Endothelial cell of umbilical vein (primary cell): ENCODE data around the gene EML1. TPM values are rescaled to one million over a fixed set of nuclear protein-coding genes. Genes with fewer than 3 reads are reported as not detected.

Source experiments
- BruUV-seq: library from RNA; stranded (reverse); fragments of 400-500 nt; replicated peaks from 2 replicates; lab custom pipeline; 2021; lab: Mats Ljungman, UMichigan
- CTCF ChIA-PET: fragments of 300-600, 350-600 bp; sonication (Branson Sonifier 250); formaldehyde crosslinking; loops from one replicate; lab custom pipeline; 2021; ENCODE audit warnings: antibody characterized with exemption, inconsistent platforms; lab: Charles Lee
- POLR2A ChIA-PET: fragments of 300-600, 350-600 bp; sonication (Branson Sonifier 250); formaldehyde crosslinking; loops from one replicate; lab custom pipeline; 2021; ENCODE audit warnings: antibody characterized with exemption, inconsistent platforms; lab: Charles Lee
- DNase-seq: peaks from one replicate; pipeline ENCODE4 v3.0.0-alpha.2; 2011; ENCODE audit warnings: low read depth, low spot score
- FAIRE-seq: peaks from 2 replicates; lab custom pipeline; 2011; peaks lifted over from hg19 to GRCh38; lab: Jason Lieb, UNC
- H2AFZ ChIP-seq: 2 replicates; pipeline ENCODE4 v1.6.0; 2012; ENCODE audit warnings: low read depth, low read length, control low read depth, inconsistent platforms
- H3K27ac ChIP-seq: 2 replicates; pipeline ENCODE4 v1.5.1; 2011; ENCODE audit warnings: low read depth, mild to moderate bottlenecking, control low read depth, low read length, moderate library complexity; ENCODE audit not compliant: insufficient read depth
- H3K27me3 ChIP-seq, 2 experiments: 2 replicates each; pipeline versions ENCODE4 v1.6.0 to v1.6.1; 2011; ENCODE audit warnings: low read length in 2 of 2, mixed read lengths in 1 of 2; ENCODE audit not compliant: control insufficient read depth in 2 of 2, insufficient read depth in 2 of 2
- H3K36me3 ChIP-seq, 2 experiments: 2 replicates in 1 of 2; 3 replicates in 1 of 2; pipeline ENCODE4 v1.5.1; 2011; ENCODE audit warnings: low read length in 2 of 2, mild to moderate bottlenecking in 1 of 2, moderate library complexity in 1 of 2; ENCODE audit not compliant: control insufficient read depth in 2 of 2, insufficient read depth in 2 of 2; ENCODE audit errors: extremely low read depth in 1 of 2
- H3K4me1 ChIP-seq: 3 replicates; pipeline ENCODE4 v1.5.1; 2011; ENCODE audit warnings: mild to moderate bottlenecking, low read length; ENCODE audit not compliant: control insufficient read depth, insufficient read depth; ENCODE audit errors: extremely low read depth
- H3K4me2 ChIP-seq: 2 replicates; pipeline ENCODE4 v1.6.1; 2011; ENCODE audit warnings: low read length, control low read depth, mixed read lengths; ENCODE audit not compliant: insufficient read depth
- H3K4me3 ChIP-seq, 3 experiments: fragments of 200-600 bp in 1 of 3; sonication (generic), shearing (Covaris generic) in 1 of 3; replicated peaks in 1 of 3; 2 replicates each; pipeline ENCODE4 v1.5.1; 2011 to 2016; ENCODE audit warnings: control low read depth in 3 of 3, low read length in 3 of 3, mild to moderate bottlenecking in 2 of 3, inconsistent platforms in 1 of 3, low read depth in 1 of 3, moderate library complexity in 1 of 3; ENCODE audit not compliant: insufficient read depth in 1 of 3
- H3K79me2 ChIP-seq: 2 replicates; pipeline ENCODE4 v1.6.0; 2012; ENCODE audit warnings: low read length, inconsistent platforms; ENCODE audit not compliant: control insufficient read depth, insufficient read depth
- H3K9ac ChIP-seq: replicated peaks from 2 replicates; pipeline ENCODE3; 2011; ENCODE audit warnings: low read length, control low read depth; ENCODE audit not compliant: insufficient read depth; ENCODE audit errors: extremely low read depth
- H3K9me1 ChIP-seq: replicated peaks from 3 replicates; pipeline ENCODE4 v1.6.0; 2011; ENCODE audit warnings: mild to moderate bottlenecking, low read length; ENCODE audit not compliant: control insufficient read depth, insufficient read depth; ENCODE audit errors: extremely low read depth
- H3K9me3 ChIP-seq: replicated peaks from 2 replicates; pipeline ENCODE4 v1.5.1; 2012; ENCODE audit warnings: low read length, inconsistent platforms; ENCODE audit not compliant: control insufficient read depth, insufficient read depth
- H4K20me1 ChIP-seq: replicated peaks from 2 replicates; pipeline ENCODE3; 2011; ENCODE audit warnings: mild to moderate bottlenecking, low read length; ENCODE audit not compliant: control insufficient read depth, insufficient read depth; ENCODE audit errors: extremely low read depth
- EZH2 ChIP-seq: IDR thresholded peaks from 2 replicates; pipeline ENCODE4 v1.6.1; 2012; ENCODE audit warnings: borderline replicate concordance, low read depth, mild to moderate bottlenecking, moderate library complexity, low read length, inconsistent platforms; ENCODE audit not compliant: severe bottlenecking
- FOS ChIP-seq: IDR thresholded peaks from 2 replicates; pipeline ENCODE4 v1.6.1; 2011; ENCODE audit warnings: mild to moderate bottlenecking, low read length, moderate library complexity, borderline replicate concordance; ENCODE audit not compliant: insufficient read depth
- GATA2 ChIP-seq: IDR thresholded peaks from 2 replicates; pipeline ENCODE4 v1.7.0; 2011; ENCODE audit warnings: low read depth, mild to moderate bottlenecking, moderate library complexity, mixed read lengths, low read length; ENCODE audit not compliant: insufficient read length, insufficient read depth
- JUN ChIP-seq: IDR thresholded peaks from 2 replicates; pipeline ENCODE4 v1.6.1; 2011; ENCODE audit warnings: borderline replicate concordance, low read depth; ENCODE audit not compliant: insufficient read length, insufficient read depth
- MAX ChIP-seq: IDR thresholded peaks from 2 replicates; pipeline ENCODE4 v1.6.1; 2011; ENCODE audit not compliant: insufficient read depth, insufficient read length
- POLR2AphosphoS5 ChIP-seq: IDR thresholded peaks from 2 replicates; pipeline ENCODE4 v1.6.1; 2012; ENCODE audit warnings: low read depth, mild to moderate bottlenecking, control low read depth, low read length, moderate library complexity; ENCODE audit not compliant: insufficient read depth
- dilution Hi-C: fragments of 300-500 bp; cut with MboI; formaldehyde crosslinking; loops from one replicate; pipeline ENCODE4 v1.15.0; 2019; ENCODE audit warnings: low sequenced_read_pairs; ENCODE audit not compliant: extremely low pct_ligation_motif_present
- intact Hi-C: fragments of 100-400 bp; cut with micrococcal nuclease; formaldehyde crosslinking; loops from one replicate; pipeline ENCODE4 v1.10.0; 2022
- polyA plus RNA-seq, 4 experiments: library from polyadenylated mRNA; depleted of rRNA in 3 of 4; stranded (reverse) in 3 of 4; unstranded in 1 of 4; fragments of >200 nt; gene quantifications; 2 replicates each; pipeline versions ENCODE4 v1.2.1 to v1.2.3, GENCODE V29; 2011 to 2012; ENCODE audit warnings: missing spikeins in 1 of 4
- total RNA-seq: library from RNA; stranded (reverse); gene quantifications from 2 replicates; pipeline ENCODE4 v1.2.3, GENCODE V29; 2021
- TF ChIP-seq, protein P1 (sequence below), 2 donors: IDR thresholded peaks; 1 replicate in 1 of 2; 2 replicates in 1 of 2; pipeline ENCODE4 v1.5.1; 2011; ENCODE audit warnings: low read length in 2 of 2, mild to moderate bottlenecking in 2 of 2, moderate library complexity in 2 of 2, control low read depth in 1 of 2, inconsistent platforms in 1 of 2, low read depth in 1 of 2; ENCODE audit not compliant: insufficient read depth in 1 of 2; ENCODE audit errors: extremely low read depth in 1 of 2

EML1 gene
- total and polyA plus RNA-seq, 2 donors (not counting 3 experiments of a cell fraction or from before 2014, with no cell fraction given) = 22.9 to 33.0 TPM

DNA sequence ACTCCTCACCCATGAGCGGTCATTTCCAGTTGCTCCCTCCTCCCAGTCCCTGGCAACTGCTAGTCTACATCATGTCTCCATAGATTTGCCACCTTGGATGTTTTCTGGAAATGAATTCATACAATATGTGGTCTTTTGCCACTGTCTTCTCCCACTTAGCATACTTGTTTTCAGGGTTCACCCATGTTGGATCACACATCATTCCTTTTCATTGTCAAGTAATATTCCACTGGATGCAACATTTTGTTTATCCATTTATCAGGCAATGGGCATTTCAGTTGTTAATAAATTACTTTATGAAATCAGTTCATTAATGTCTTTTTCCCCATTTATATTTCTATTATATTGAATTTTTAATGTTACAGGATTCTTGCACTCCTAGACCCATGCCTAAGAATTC, 64.3 kb downstream of the EML1 start:
- no peak overlapping the region for H3K4me2 ChIP-seq
- H3K4me3 ChIP-seq = no peak overlapping the region
- no peaks in the 10 kb centered on the region for H3K79me2 ChIP-seq
- H3K9ac ChIP-seq = no peak overlapping the region
- H3K27ac ChIP-seq = no peak overlapping the region
- ChIA-PET POLR2A (no interaction called here), CTCF (no interaction called here)
- TF ChIP-seq, protein P1, sequence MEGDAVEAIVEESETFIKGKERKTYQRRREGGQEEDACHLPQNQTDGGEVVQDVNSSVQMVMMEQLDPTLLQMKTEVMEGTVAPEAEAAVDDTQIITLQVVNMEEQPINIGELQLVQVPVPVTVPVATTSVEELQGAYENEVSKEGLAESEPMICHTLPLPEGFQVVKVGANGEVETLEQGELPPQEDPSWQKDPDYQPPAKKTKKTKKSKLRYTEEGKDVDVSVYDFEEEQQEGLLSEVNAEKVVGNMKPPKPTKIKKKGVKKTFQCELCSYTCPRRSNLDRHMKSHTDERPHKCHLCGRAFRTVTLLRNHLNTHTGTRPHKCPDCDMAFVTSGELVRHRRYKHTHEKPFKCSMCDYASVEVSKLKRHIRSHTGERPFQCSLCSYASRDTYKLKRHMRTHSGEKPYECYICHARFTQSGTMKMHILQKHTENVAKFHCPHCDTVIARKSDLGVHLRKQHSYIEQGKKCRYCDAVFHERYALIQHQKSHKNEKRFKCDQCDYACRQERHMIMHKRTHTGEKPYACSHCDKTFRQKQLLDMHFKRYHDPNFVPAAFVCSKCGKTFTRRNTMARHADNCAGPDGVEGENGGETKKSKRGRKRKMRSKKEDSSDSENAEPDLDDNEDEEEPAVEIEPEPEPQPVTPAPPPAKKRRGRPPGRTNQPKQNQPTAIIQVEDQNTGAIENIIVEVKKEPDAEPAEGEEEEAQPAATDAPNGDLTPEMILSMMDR (IDR thresholded peaks at IDR 0.05; ENCODE audit: extremely low read depth in 1 of 2, insufficient read depth in 1 of 2, low read depth in 1 of 2, low read length in 2 of 2) = no peak
- TF ChIP-seq JUN (no peak), GATA2 (no peak), POLR2AphosphoS5 (no peak), EZH2 (no peak), FOS (no peak), MAX (no peak)
- H3K9me1 ChIP-seq = no peaks in the 10 kb centered on the region
- no peaks in the 10 kb centered on the region for H3K9me3 ChIP-seq
- intact Hi-C loops = no loop called here
- H4K20me1 ChIP-seq = peaks cover 2% of the 10 kb centered on the region
- no peaks in the 10 kb centered on the region for H3K4me1 ChIP-seq
- dilution Hi-C loops = no loop called here
- no peak overlapping the region for H2AFZ ChIP-seq
- DNase-seq (no peak), FAIRE-seq (no peak)
- H3K36me3 ChIP-seq = peaks cover 0 to 4% of the 10 kb centered on the region in 2 experiments
- H3K27me3 ChIP-seq = no peaks in the 10 kb centered on the region
- no TSS peak for BruUV-seq
